HG03103 (cell line): Measurements from ENCODE around the gene CRKL.
"Not testable (repeated sequence)": the region's sequence is repeated elsewhere in the genome, so short reads cannot be mapped to it uniquely, and the experiment has no call there.

Experiments
- ATAC-seq: cut with Tn5 transposase; IDR thresholded peaks from one replicate; pipeline ENCODE4 v1.9.1; 2021; ENCODE audit warnings: low read depth; ENCODE audit not compliant: unreplicated experiment

CRKL gene

DNA sequence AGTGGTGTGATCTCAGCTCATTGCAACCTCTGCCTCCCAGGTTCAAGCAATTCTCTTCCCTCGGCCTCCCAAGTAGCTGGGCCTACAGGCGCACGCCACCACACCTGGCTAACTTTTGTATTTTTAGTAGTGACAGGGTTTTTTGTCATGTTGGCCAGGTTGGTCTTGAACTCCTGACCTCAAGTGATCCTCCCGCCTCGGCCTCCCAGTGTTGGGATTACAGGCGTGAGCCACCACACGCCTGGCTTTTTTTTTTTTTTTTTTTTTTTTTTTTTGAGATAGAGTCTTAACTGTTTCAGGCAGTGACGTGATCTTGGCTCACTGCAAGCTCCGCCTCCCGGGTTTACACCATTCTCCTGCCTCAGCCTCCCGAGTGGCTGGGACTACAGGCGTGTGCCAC is 13.2 kb downstream of the CRKL start:
- ATAC-seq, result not testable (repeated sequence)

DNA sequence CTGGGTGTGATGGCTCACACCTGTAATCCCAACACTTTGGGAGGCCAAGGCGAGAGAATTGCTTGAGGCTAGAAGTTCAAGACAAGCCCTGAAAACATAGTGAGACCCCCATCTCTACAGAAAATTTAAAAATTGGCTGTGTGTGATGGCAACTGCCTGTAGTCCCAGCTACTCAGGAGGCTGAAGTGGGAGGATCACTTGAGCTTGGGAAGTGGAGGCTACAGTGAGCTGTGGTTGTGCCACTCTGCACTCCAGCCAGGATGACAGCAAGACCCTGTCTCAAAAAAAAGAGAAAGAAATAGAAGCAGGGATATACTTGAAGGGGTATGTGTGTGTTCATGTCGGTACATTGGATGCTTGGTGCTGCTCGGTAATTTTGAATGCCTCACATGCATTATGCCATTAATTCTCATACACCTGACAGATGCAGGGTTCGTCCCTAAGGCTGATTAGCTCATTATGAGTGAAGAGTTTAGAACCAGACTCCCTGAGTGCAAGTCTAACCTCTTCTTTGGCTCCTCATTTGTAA is 14.0 kb downstream of the CRKL start:
- ATAC-seq, result no peak

DNA sequence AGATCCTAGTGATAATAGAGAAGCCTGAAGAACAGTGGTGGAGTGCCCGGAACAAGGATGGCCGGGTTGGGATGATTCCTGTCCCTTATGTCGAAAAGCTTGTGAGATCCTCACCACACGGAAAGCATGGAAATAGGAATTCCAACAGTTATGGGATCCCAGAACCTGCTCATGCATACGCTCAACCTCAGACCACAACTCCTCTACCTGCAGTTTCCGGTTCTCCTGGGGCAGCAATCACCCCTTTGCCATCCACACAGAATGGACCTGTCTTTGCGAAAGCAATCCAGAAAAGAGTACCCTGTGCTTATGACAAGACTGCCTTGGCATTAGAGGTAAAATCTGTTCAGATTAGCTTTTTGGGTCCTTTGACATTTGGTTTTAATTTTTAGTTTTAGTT is 16.7 kb downstream of the CRKL start:
- ATAC-seq, result no peak

DNA sequence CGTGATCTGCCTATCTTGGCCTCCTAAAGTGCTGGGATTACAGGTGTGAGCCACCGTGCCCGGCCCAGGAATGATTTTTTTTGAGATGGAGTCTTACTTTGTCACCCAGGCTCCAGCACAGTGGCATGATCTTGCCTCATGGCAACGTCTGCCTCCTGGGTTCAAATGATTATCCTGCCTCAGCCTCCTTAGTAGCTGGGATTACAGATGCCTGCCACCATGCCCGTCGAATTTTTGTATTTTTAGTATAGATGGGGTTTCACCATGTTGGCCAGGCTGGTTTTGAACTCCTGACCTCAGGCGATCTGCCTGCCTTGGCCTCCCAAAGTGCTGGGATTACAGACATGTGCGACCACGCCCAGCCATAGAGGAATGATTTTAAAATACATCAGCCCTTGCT is 17.8 kb downstream of the CRKL start:
- ATAC-seq, result not testable (repeated sequence)

GRCh38 chr22:20935780-20936539 is 18.8 kb downstream of the CRKL start:
- ATAC-seq, result not testable (repeated sequence)

- no peak for ATAC-seq
Observed at GRCh38 chr22:20937031-20937793, 20.0 kb downstream of the CRKL start.

DNA sequence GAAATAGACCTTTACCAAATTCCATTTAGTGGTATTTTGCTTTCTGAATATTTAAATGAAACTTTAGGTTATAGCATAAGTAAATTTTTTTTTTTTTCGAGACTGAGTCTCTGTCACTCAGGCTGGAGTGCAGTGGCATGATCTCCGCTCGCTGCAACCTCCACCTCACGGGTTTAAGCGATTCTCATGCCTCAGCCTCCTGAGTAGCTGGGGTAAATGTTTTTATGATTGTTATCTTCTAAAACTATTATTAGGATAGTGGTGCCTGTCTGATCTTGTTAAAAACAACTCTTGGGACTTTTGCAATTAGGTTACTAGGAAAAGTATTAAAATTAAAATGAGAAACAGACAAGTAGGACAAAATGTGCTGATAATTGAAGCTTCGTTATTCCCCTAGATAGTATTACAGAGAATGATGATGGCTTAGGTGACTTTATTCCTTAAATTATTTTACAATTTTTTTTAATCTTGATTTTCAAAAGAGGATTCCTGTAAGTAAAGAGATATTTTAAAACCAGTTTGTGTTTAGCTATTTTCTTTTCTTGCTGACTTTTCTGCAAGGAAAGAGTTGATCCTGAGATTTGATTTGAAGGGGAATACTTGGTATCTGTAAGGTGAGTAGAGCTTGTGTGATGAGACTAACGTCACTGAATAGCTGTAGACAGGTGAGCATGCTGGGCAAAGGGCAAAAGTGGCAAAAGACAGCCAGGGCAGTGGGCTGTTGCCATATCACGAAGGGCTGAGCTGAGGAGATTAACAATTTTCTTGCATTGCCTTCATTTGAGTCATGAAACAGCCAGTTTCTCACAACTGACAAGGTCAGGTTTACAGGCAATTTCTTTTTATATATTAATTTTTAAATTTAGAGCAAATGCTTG is 20.8 kb downstream of the CRKL start:
- ATAC-seq, result no peak

DNA sequence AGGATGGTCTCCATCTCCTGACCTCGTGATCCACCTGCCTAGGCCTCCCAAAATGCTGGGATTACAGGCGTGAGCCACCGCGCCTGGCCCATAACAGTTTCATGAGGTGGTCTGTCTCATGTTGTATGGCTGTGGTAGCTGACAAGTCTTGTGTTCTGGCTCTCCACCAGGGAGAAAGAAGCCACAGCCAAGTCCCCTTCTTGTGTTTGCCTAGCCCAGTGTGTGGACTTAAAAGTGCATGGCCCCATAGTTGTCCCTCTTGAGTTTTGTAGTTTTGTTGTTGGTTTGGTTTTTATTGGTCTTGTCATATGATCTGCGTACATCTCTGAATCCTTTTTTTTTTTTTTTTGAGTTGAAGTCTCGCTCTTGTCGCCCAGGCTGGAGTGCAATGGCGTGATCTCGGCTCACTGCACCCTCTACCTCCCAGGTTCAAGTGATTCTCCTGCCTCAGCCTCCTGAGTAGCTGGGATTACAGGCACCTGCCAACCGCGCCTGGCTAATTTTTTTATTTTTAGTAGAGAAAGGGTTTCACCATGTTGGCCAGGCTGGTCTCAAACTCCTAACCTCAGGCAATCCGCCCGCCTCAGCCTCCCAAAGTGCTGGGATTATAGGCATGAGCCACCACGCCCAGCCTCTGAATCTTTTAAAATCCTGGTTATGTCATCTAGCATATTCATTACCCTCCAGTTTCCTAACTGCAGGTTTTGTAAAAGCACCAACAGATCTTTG is 22.4 kb downstream of the CRKL start:
- ATAC-seq, result not testable (repeated sequence)

DNA sequence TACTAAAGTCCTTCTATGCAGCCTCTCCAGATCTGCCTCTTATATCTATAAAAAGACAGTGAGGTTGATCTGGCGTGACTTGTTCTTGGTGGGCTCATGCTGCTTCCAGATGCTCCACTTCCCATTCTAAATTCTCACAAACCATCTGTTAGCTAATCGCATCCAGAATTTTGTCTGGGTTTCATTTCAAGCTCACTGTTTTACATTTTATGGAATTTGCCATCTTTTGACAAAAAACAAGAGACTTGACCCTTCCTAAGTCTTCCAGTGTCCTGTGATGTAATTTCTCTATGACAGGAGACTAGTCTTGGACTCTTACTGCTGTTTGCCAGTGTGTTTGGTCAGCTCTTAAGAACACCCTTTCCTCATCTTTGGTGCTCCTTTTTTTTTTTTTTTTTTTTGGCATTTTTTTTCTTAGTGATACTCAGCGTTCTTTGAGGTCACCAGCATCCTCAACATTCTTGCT is 23.0 kb downstream of the CRKL start:
- ATAC-seq, result no peak

- no peak for ATAC-seq
Observed at GRCh38 chr22:20940904-20941385, 23.7 kb downstream of the CRKL start.

DNA sequence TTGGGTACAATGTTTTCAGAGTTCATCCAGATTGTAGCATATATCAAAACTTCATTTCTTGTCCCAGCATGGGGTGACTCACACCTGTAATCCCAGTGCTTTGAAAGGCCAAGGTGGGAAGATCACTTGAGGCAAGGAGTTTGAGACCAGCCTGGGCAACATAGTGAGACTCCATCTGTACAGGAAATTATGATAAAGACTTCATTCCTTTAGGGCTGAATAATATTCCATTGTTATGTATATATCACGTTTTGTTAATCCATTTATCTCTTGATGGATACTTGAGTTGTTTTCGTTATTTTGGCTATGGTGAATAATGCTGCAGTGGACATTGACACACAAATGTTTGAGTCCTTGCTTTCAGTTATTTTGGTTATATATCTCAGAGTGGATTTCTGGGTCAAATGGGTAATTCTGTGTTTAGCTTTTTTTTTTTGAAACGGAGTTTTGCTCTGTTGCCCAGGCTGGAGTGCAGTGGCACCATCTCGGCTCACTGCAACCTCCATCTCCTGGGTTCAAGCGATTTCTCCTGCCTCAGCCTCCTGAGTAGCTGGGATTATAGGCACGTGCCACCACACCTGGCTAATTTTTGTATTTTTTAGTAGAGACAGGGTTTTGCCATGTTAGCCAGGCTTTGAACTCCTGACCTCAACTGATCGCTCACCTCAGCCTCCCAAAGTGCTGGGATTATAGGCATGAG is 25.1 kb downstream of the CRKL start:
- not testable (repeated sequence) for ATAC-seq

DNA sequence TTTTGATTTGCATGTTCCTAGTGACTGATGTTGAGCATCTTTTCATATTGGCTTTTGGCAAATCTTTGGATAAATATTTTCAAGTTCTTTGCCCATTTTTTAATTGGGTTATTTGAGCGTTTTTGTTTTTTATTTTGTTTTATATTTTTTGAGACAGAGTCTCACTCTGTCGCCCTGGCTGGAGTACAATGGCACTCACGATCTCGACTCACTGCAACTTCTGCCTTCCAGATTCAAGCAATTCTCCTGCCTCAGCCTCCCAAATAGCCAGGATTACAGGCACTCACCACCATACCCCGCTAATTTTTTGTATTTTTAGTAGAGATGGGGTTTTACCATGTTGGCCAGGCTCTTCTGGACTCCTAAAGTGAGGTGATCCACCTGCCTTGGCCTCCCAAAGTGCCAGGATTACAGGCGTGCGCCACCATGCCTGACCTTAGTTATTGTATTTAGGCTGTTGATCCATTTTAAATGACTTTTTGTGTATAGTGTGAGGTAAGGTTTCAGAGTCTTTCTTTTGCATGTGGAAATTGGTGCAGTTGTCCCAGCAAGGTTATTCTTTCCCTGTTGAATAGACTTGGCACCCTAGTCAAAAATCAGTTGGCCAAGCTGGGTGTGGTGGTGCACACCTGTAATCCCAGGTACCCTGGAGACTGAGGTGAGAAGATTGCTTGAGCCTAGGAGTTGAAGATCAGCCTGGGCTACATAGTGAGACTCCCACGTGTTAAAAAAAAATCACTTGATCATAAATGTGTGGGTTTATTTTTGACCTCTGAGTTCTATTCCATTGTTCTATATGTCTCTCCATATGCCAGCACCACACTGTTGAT is 26.1 kb downstream of the CRKL start:
- ATAC-seq, result no peak

- no peak for ATAC-seq
Observed at GRCh38 chr22:20944042-20944441, 26.8 kb downstream of the CRKL start.

GRCh38 chr22:20945578-20945934 is 28.3 kb downstream of the CRKL start:
- no peak for ATAC-seq

DNA sequence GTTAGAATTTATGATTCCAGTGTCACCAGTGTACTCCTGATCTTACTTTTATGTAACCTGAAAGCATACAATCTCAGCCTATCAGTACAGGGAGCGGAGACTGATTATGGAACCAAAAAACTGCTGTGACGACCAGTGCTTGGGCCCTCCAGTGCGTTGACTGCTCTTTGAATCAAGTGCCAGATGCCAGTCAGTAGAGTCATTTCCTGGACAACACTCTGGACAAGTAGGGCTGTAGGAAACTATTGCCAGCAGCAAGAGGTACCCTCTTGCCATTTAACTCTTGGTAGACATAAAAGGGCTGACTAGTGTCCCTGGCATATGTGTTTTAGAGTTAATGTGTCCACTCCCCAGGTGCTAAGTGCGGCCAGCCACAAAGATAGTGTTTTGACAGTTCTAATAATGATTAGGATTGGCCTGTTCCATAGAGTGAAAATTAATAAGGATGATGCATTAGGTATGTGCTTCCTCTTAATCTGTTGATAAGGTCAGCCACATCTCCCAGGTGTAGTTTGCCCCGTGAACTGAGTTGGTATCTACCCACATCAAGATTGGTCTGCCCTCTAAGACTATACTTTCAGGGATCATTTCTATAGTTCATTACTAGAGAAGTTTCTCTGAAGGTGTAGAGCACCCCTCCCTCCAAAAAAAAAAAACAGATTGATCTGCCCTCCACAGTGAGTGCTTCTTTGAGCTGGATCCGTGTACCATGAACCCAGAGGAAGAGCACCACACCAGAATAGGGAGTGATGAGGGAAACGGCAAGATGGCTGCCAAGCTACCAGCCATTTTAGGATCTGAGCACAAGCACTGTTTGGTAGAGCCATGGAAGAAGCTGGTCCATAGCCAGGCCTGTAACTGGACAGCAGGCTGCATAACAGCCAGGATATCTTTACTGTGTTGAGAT is 29.1 kb downstream of the CRKL start:
- no peak for ATAC-seq

- ATAC-seq, result no peak
Observed at GRCh38 chr22:20946991-20947390, 29.8 kb downstream of the CRKL start.

DNA sequence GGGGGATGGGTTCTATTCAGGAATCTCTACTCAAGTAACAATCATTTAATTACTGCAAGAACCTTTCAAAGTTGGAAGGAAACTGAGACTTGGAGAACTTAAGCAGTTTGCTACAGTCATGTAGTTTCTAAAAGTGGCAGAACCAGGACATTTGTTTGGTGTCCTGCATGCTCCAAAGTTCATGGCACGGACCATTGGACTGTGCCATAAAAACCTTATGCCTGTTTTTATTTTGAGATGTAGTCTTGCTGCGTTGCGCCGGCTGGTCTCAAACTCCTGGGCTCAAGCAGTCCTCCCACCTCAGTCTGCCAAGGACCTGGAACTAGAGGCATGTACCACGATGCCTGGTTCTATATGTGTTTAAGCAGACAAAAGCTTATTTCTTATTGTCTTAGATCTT is 31.2 kb downstream of the CRKL start:
- ATAC-seq, result no peak
